Tibial nerve (tissue), 4 donors: Measurements from ENCODE around the gene ARAF. TPM values are rescaled to one million over a fixed set of nuclear protein-coding genes. Genes with fewer than 3 reads are reported as not detected.

Experiments
- DNase-seq, 2 donors: peaks; one replicate each; pipeline ENCODE4 v3.0.0-alpha.2; 2019; ENCODE audit warnings: low spot score in 2 of 2
- H3K27ac ChIP-seq, 4 donors: fragments of 200-600 bp; sonication (generic) in 3 of 4; one replicate each; pipeline ENCODE4 v1.5.1; 2017 to 2019; ENCODE audit warnings: mild to moderate bottlenecking in 1 of 4
- H3K27me3 ChIP-seq, 2 donors: fragments of 200-600 bp; sonication (generic) in 1 of 2; one replicate each; pipeline versions ENCODE4 v1.5.1 to v1.6.0; 2017 to 2019
- H3K36me3 ChIP-seq, 3 donors: fragments of 200-600 bp; sonication (generic); one replicate each; pipeline ENCODE4 v1.5.1; 2018 to 2019
- H3K4me1 ChIP-seq, 4 donors: fragments of 200-600 bp; sonication (generic) in 3 of 4; one replicate each; pipeline ENCODE4 v1.5.1; 2017 to 2019
- H3K4me3 ChIP-seq, 4 donors: fragments of 200-600 bp; sonication (generic) in 3 of 4; one replicate each; pipeline ENCODE4 v1.5.1; 2017 to 2019; ENCODE audit warnings: mild to moderate bottlenecking in 1 of 4, moderate library complexity in 1 of 4
- H3K9me3 ChIP-seq, 4 donors: fragments of 200-600 bp; sonication (generic) in 3 of 4; one replicate each; pipeline ENCODE4 v1.5.1; 2017 to 2019
- EP300 ChIP-seq, 2 donors: sonication (generic); formaldehyde crosslinking; IDR thresholded peaks; one replicate each; pipeline ENCODE4 v1.6.1; 2017; ENCODE audit warnings: antibody characterized with exemption in 2 of 2, mild to moderate bottlenecking in 1 of 2
- POLR2A ChIP-seq, 2 donors: fragments of 450-650 bp; IDR thresholded peaks; one replicate each; pipeline ENCODE4 v1.6.1; 2017; ENCODE audit warnings: antibody characterized with exemption in 2 of 2, mild to moderate bottlenecking in 2 of 2, moderate library complexity in 2 of 2
- WGBS, 2 donors: methylation state at CpG; one replicate each; pipeline ENCODE4 v1.1.5; 2018; 5-methylcytosine and 5-hydroxymethylcytosine counted together
- total RNA-seq, 4 donors: library from RNA; depleted of rRNA; stranded (reverse); fragments of >200 nt; gene quantifications; one replicate each; pipeline ENCODE4 v1.1.0, GENCODE V29; 2016
- TF ChIP-seq, protein P1 (sequence below), 5 experiments: fragments of 200-600 bp in 3 of 5; fragments of 450-650 bp in 2 of 5; sonication (generic) in 3 of 5; IDR thresholded peaks; one replicate each; pipeline ENCODE4 v1.5.1; 2016 to 2019; ENCODE audit warnings: antibody characterized with exemption in 5 of 5, mild to moderate bottlenecking in 3 of 5, moderate library complexity in 2 of 5

Gene ARAF
- total RNA-seq, 4 donors from 2014 or later = 34.1 to 61.2 (median 40.8) TPM

DNA sequence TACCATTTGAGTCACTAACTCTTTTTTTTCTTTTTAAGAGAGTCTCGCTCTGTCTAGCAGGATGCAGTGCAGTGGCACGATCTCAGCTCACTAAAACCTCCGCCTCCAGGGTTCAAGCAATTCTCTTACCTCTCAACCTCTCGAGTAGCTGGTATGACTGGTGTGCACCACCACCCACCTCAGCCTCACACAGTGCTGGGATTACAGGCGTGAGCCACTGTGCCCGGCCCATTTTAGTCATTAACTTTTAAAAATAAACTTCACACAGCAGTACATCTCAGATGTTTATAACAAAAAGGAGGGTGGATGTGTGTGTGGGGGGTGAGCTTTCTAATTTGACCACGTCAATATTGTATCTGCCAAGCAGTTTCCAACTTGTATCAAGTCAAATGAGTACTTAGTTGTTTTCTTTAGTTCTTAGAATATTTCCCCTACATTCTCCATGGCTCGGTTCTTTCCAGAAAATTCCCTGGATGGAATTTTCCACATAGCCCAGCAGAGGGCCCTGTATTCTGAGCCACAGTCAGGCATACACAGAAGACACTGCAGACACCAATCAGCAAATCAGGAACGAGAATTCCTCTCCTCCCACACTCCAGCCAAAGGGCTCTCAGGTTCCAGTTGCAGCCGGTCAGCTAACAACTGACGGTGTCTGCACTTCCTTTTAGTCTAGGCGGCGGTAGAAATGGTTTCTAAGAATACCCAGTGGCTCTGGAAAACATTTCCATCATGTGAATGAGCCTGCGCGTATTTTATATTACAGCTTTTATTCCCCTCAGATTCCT lies 20.1 kb upstream of the ARAF start:
- Histone ChIP-seq H3K27me3 (no peaks in the 10 kb centered on the region), H3K27ac (peak overlapping the region; percentile 57 to 87 (median 73)), H3K36me3 (no peaks in the 10 kb centered on the region), H3K4me1 (peaks cover 0 to 13% (median 0%) of the 10 kb centered on the region in 4 donors), H3K4me3 (no peak overlapping the region), H3K9me3 (no peaks in the 10 kb centered on the region)
- DNase-seq = peak; percentile 48 to 70
- 26 to 44% methylated on average over 15 of the region's 15 CpGs for WGBS, 2 donors
- TF ChIP-seq EP300 (IDR thresholded peaks at IDR 0.05) (peak; percentile 83 to 91), POLR2A (IDR thresholded peaks at IDR 0.05) (peak in 1 of 2 donors; percentile 63)
- TF ChIP-seq, protein P1, sequence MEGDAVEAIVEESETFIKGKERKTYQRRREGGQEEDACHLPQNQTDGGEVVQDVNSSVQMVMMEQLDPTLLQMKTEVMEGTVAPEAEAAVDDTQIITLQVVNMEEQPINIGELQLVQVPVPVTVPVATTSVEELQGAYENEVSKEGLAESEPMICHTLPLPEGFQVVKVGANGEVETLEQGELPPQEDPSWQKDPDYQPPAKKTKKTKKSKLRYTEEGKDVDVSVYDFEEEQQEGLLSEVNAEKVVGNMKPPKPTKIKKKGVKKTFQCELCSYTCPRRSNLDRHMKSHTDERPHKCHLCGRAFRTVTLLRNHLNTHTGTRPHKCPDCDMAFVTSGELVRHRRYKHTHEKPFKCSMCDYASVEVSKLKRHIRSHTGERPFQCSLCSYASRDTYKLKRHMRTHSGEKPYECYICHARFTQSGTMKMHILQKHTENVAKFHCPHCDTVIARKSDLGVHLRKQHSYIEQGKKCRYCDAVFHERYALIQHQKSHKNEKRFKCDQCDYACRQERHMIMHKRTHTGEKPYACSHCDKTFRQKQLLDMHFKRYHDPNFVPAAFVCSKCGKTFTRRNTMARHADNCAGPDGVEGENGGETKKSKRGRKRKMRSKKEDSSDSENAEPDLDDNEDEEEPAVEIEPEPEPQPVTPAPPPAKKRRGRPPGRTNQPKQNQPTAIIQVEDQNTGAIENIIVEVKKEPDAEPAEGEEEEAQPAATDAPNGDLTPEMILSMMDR (IDR thresholded peaks at IDR 0.05) = peak; percentile 38 to 75 (median 69)

DNA sequence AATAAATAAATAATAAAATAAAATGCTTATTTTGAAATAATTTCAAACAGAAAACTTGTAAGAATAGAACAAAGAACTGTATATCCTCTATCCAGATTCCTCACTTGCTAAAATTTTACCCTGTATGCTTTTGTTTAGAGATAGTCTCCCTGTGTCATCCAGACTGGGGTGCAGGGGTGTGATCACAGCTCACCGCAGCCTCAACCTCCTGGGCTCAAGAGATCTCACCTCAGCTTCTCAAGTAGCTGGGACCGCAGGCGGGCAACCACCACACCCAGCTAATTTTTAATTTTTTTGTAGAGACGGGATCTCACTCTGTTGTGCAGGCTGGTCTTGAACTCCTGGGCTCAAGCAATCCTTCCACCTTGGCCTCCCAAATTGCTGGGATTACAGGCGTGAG lies 17.5 kb upstream of the ARAF start:
- DNase-seq = no peak
- H3K9me3 ChIP-seq = no peaks in the 10 kb centered on the region
- no peak overlapping the region for H3K27ac ChIP-seq
- WGBS, 2 donors = 88 to 92% methylated on average over 5 of the region's 5 CpGs
- H3K27me3 ChIP-seq = no peaks in the 10 kb centered on the region
- H3K4me1 ChIP-seq = peaks cover 0 to 13% (median 0%) of the 10 kb centered on the region in 4 donors
- no peak for TF ChIP-seq EP300 (IDR thresholded peaks at IDR 0.05)
- no peak for TF ChIP-seq POLR2A (IDR thresholded peaks at IDR 0.05)
- TF ChIP-seq, protein P1 (IDR thresholded peaks at IDR 0.05) = no peak
- no peak overlapping the region for H3K4me3 ChIP-seq
- no peaks in the 10 kb centered on the region for H3K36me3 ChIP-seq

DNA sequence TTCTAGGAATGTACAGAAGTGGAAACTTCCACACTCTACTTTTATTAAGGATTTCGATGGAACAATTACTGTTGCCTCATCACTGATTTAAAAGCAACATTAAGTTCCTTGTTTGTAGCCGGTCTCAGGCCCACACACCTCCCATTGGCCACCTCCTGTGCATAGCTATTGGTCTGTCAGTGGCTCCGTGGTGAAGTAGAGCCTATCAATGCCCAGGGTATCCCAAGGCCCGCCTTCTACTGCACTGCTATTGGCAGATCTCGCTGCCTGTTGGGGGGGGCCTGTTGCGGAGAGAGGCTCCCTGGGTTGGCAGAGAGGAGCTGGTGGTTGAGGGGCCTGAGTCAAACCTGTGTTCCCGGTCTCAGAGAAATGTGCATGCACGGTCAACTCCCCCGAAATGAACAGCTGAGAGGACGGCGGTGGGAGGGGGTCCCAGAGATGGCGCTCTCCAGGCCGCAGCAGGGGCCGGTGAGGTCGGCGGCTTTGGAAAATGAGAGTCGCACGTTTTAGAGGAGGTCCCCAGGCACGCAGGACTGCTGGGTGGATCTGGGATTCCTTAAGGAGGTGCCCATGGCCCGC lies 4.9 kb upstream of the ARAF start:
- 1 to 50% methylated on average over 17 to 20 of the region's 20 CpGs for WGBS, 2 donors
- TF ChIP-seq EP300 (IDR thresholded peaks at IDR 0.05) (peak in 1 of 2 donors; percentile 91), POLR2A (IDR thresholded peaks at IDR 0.05) (peak; percentile 82 to 91)
- TF ChIP-seq, protein P1 (IDR thresholded peaks at IDR 0.05) = peak in 2 of 5 experiments; percentile 8 to 24
- peak; percentile 82 to 85 for DNase-seq
- no peaks in the 10 kb centered on the region for H3K27me3 ChIP-seq
- peaks cover 0 to 11% (median 0%) of the 10 kb centered on the region in 4 donors for H3K4me1 ChIP-seq
- H3K27ac ChIP-seq = peak overlapping the region; percentile 71 to 93 (median 89)
- H3K4me3 ChIP-seq = peak overlapping the region; percentile 29 to 56 (median 50)
- no peaks in the 10 kb centered on the region for H3K36me3 ChIP-seq
- no peaks in the 10 kb centered on the region for H3K9me3 ChIP-seq

DNA sequence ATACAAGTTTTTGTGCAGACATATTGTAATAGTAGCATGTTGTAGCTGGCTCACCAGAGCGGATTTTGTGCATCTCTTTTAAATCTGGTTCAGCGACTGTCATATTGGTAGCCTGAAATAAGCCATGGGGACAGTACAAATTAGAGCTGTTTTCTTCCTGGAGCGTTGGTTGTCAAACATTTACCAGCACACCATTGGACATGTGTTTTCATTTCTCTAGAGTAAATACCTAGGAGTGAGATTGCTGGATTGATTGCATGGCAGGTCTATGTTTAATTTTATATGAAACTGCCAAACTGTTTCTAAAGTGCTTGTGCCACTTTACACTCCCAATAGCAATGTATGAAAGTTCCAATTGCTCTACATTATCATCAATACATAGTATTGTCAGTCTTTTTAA lies 2.6 kb upstream of the ARAF start:
- H3K27me3 ChIP-seq = no peaks in the 10 kb centered on the region
- H3K9me3 ChIP-seq = no peaks in the 10 kb centered on the region
- TF ChIP-seq POLR2A (IDR thresholded peaks at IDR 0.05) (no peak), EP300 (IDR thresholded peaks at IDR 0.05) (no peak)
- TF ChIP-seq, protein P1 (IDR thresholded peaks at IDR 0.05) = no peak
- peaks cover 0 to 26% (median 0%) of the 10 kb centered on the region in 4 donors for H3K4me1 ChIP-seq
- 86 to 94% methylated on average over 3 of the region's 3 CpGs for WGBS, 2 donors
- no peak overlapping the region for H3K27ac ChIP-seq
- no peak for DNase-seq
- peaks cover 0 to 8% (median 0%) of the 10 kb centered on the region in 3 donors for H3K36me3 ChIP-seq
- H3K4me3 ChIP-seq = no peak overlapping the region
